ENCODE data around the gene AKT3.

GRCh38 chr1:243447844-243448243 lies 402.2 kb downstream of the AKT3 start:
- TF ChIP-seq CTCF (IDR thresholded peaks at IDR 0.05) (no peak), POLR2A (IDR thresholded peaks at IDR 0.05) (no peak), POLR2AphosphoS5 (IDR thresholded peaks at IDR 0.05) (no peak)
